IMR-90 (cell line): ENCODE data around the gene CC2D2A. TPM values are rescaled to one million over a fixed set of nuclear protein-coding genes. Genes with fewer than 3 reads are reported as not detected.

ENCODE experiments used
- ATAC-seq: fragments of 200-7000 bp; cut with Tn5 transposase; 2 replicates; pipeline ENCODE4 v1.9.1; 2020; ENCODE audit warnings: low read depth, mild to moderate bottlenecking, moderate library complexity
- BruUV-seq: library from RNA; stranded (reverse); fragments of 400-500 nt; replicated peaks from 2 replicates; lab custom pipeline; 2021; lab: Mats Ljungman, UMichigan
- CTCF ChIA-PET: fragments of 300-600 bp; formaldehyde crosslinking; extraction: SDS; loops from one replicate; lab custom pipeline; 2021; ENCODE audit warnings: antibody characterized with exemption; lab: Yijun Ruan, JAX
- POLR2A ChIA-PET: fragments of 300-600 bp; sonication (Branson Sonifier 250); formaldehyde crosslinking; loops from one replicate; lab custom pipeline; 2022; ENCODE audit warnings: antibody characterized with exemption; ENCODE audit not compliant: unreplicated experiment; lab: Charles Lee
- DNase-seq: peaks from one replicate; pipeline ENCODE4 v3.0.0; 2013
- H2AFZ ChIP-seq: replicated peaks from 2 replicates; pipeline ENCODE3; 2013; ENCODE audit warnings: low read length, mild to moderate bottlenecking; ENCODE audit not compliant: poor library complexity
- H2AK5ac ChIP-seq: 2 replicates; pipeline ENCODE4 v1.6.1; 2013; ENCODE audit warnings: low read depth, low read length, inconsistent platforms
- H2AK9ac ChIP-seq: replicated peaks from 2 replicates; pipeline ENCODE3; 2013; ENCODE audit warnings: mild to moderate bottlenecking, low read depth, low read length, moderate library complexity; ENCODE audit not compliant: poor library complexity
- H2BK120ac ChIP-seq: 2 replicates; pipeline ENCODE4 v1.6.1; 2013; ENCODE audit warnings: low read depth, low read length, inconsistent platforms
- H2BK15ac ChIP-seq: 3 replicates; pipeline ENCODE4 v1.6.1; 2013; ENCODE audit warnings: low read depth, low read length, inconsistent platforms
- H2BK20ac ChIP-seq: 2 replicates; pipeline ENCODE4 v1.6.1; 2013; ENCODE audit warnings: low read depth, mild to moderate bottlenecking, inconsistent platforms, low read length, moderate library complexity
- H2BK5ac ChIP-seq: 2 replicates; pipeline ENCODE4 v1.6.1; 2013; ENCODE audit warnings: mild to moderate bottlenecking, low read depth, low read length, inconsistent platforms; ENCODE audit not compliant: poor library complexity, severe bottlenecking
- H3K14ac ChIP-seq: replicated peaks from 2 replicates; pipeline ENCODE4 v1.6.1; 2013; ENCODE audit warnings: low read depth, low read length, inconsistent platforms
- H3K18ac ChIP-seq: 2 replicates; pipeline ENCODE4 v1.6.1; 2013; ENCODE audit warnings: low read depth, low read length, control low read depth
- H3K23ac ChIP-seq: 2 replicates; pipeline ENCODE4 v1.6.1; 2013; ENCODE audit warnings: low read depth, low read length, inconsistent platforms
- H3K27ac ChIP-seq: 2 replicates; pipeline ENCODE4 v1.5.1; 2013; ENCODE audit warnings: mild to moderate bottlenecking, control low read depth, low read length; ENCODE audit not compliant: insufficient read depth
- H3K27me3 ChIP-seq: 2 replicates; pipeline ENCODE4 v1.6.1; 2013; ENCODE audit warnings: low read length; ENCODE audit not compliant: control insufficient read depth, insufficient read depth
- H3K36me3 ChIP-seq: 2 replicates; pipeline ENCODE4 v1.6.1; 2013; ENCODE audit warnings: low read length, mixed read lengths; ENCODE audit not compliant: control insufficient read depth, insufficient read depth
- H3K4ac ChIP-seq: 2 replicates; pipeline ENCODE4 v1.6.1; 2013; ENCODE audit warnings: low read depth, low read length, inconsistent platforms
- H3K4me1 ChIP-seq: 2 replicates; pipeline ENCODE4 v1.6.1; 2013; ENCODE audit warnings: low read length, mixed read lengths; ENCODE audit not compliant: control insufficient read depth, insufficient read depth
- H3K4me2 ChIP-seq: 2 replicates; pipeline ENCODE4 v1.6.1; 2013; ENCODE audit warnings: low read depth, mild to moderate bottlenecking, control low read depth, low read length, moderate library complexity
- H3K4me3 ChIP-seq: 2 replicates; pipeline ENCODE4 v1.5.1; 2013; ENCODE audit warnings: low read depth, mild to moderate bottlenecking, control low read depth, low read length, moderate library complexity; ENCODE audit not compliant: insufficient read depth
- H3K56ac ChIP-seq: 2 replicates; pipeline ENCODE4 v1.6.1; 2013; ENCODE audit warnings: low read length, inconsistent platforms; ENCODE audit not compliant: insufficient read depth; ENCODE audit errors: extremely low read depth
- H3K79me1 ChIP-seq, 2 experiments: 2 replicates each; pipeline ENCODE4 v1.6.1; 2013; ENCODE audit warnings: low read length in 2 of 2, inconsistent platforms in 1 of 2, low read depth in 1 of 2
- H3K9ac ChIP-seq: 2 replicates; pipeline ENCODE4 v1.6.1; 2013; ENCODE audit warnings: low read depth, low read length, control low read depth
- H3K9me1 ChIP-seq: 2 replicates; pipeline ENCODE4 v1.6.1; 2013; ENCODE audit warnings: low read length, inconsistent platforms; ENCODE audit not compliant: insufficient read depth
- H3K9me3 ChIP-seq: 2 replicates; pipeline ENCODE4 v1.6.1; 2013; ENCODE audit warnings: low read length; ENCODE audit not compliant: control insufficient read depth, insufficient read depth
- H4K20me1 ChIP-seq: 2 replicates; pipeline ENCODE4 v1.6.1; 2013; ENCODE audit warnings: low read length, inconsistent platforms; ENCODE audit not compliant: insufficient read depth
- H4K5ac ChIP-seq: 2 replicates; pipeline ENCODE4 v1.6.1; 2013; ENCODE audit warnings: mild to moderate bottlenecking, low read depth, low read length, control low read depth
- H4K8ac ChIP-seq, 2 experiments: 2 replicates each; pipeline ENCODE4 v1.6.1; 2013; ENCODE audit warnings: low read depth in 2 of 2, low read length in 2 of 2, control low read depth in 1 of 2, inconsistent platforms in 1 of 2
- H4K91ac ChIP-seq: 2 replicates; pipeline ENCODE4 v1.6.1; 2013; ENCODE audit warnings: low read depth, low read length, inconsistent platforms; ENCODE audit not compliant: insufficient read depth
- CEBPB ChIP-seq: IDR thresholded peaks from 2 replicates; pipeline ENCODE4 v1.6.1; 2012; ENCODE audit warnings: low read depth, low read length, improper control_type of control experiment
- CTCF ChIP-seq: conservative IDR thresholded peaks from 2 replicates; pipeline ENCODE4 v1.5.1; 2012; ENCODE audit warnings: mild to moderate bottlenecking, low read depth, low read length, improper control_type of control experiment
- MAFK ChIP-seq: IDR thresholded peaks from 2 replicates; pipeline ENCODE4 v1.6.1; 2012; ENCODE audit warnings: low read depth, low read length, improper control_type of control experiment
- MAZ ChIP-seq: IDR thresholded peaks from 2 replicates; pipeline ENCODE4 v1.6.1; 2012; ENCODE audit warnings: low read depth, mild to moderate bottlenecking, low read length, improper control_type of control experiment, moderate library complexity, borderline replicate concordance
- NFE2L2 ChIP-seq: fragments of 150-350 bp; IDR thresholded peaks from 2 replicates; pipeline ENCODE4 v1.6.1; 2016; ENCODE audit warnings: low read depth, mild to moderate bottlenecking, low read length
- POLR2A ChIP-seq: IDR thresholded peaks from 2 replicates; pipeline ENCODE4 v1.6.1; 2012; ENCODE audit warnings: mild to moderate bottlenecking, low read depth, low read length
- USF2 ChIP-seq: fragments of 150-350 bp; IDR thresholded peaks from 2 replicates; pipeline ENCODE4 v1.6.1; 2017; ENCODE audit warnings: mild to moderate bottlenecking, antibody characterized with exemption, low read length, low read depth
- WGBS, 2 experiments: methylation state at CpG; one replicate each; pipeline versions ENCODE4 v1.1.5 to v1.1.7; 2013; ENCODE audit warnings: missing lambda C conversion rate in 2 of 2; ENCODE audit not compliant: insufficient read length in 1 of 2; ENCODE audit errors: extremely low coverage in 2 of 2; 5-methylcytosine and 5-hydroxymethylcytosine counted together
- dilution Hi-C: fragments of 300-500 bp; cut with HindIII; formaldehyde crosslinking; loops from one replicate; pipeline ENCODE4 v1.14.3; 2018; ENCODE audit warnings: low sequenced_read_pairs; ENCODE audit not compliant: unreplicated experiment
- in situ Hi-C: fragments of 300-500 bp; cut with MboI; formaldehyde crosslinking; loops from 3 replicates; pipeline ENCODE4 v1.14.3; 2019; ENCODE audit warnings: low sequenced_read_pairs, inconsistent platforms, mixed read lengths
- intact Hi-C: fragments of 100-400 bp; cut with micrococcal nuclease; formaldehyde crosslinking; loops from 2 replicates; pipeline ENCODE4 v1.10.0; 2022
- polyA plus RNA-seq, 3 experiments: library from polyadenylated mRNA; depleted of rRNA; stranded (reverse); fragments of >200 nt; gene quantifications; 2 replicates each; pipeline ENCODE4 v1.2.3, GENCODE V29; 2012; ENCODE audit warnings: low replicate concordance in 1 of 3
- total RNA-seq: library from RNA; depleted of rRNA; stranded (reverse); fragments of >200 nt; gene quantifications from 2 replicates; pipeline ENCODE4 v1.2.3, GENCODE V29; 2012

The CC2D2A gene
- total and polyA plus RNA-seq, 2 of the 4 experiments (the other 2 are of a cell fraction): 20.8 to 26.3 TPM

- H2BK120ac ChIP-seq: no peak overlapping the region
- H3K27ac ChIP-seq: no peak overlapping the region
- ChIA-PET CTCF (interaction anchor here (0.7 to 1.2 kb wide), 2 partner anchors 8 to 835 kb away, joined by 3 to 4 read pairs; no protein-coding TSS in a partner anchor), POLR2A (no interaction called here)
- H3K18ac ChIP-seq: no peak overlapping the region
- H3K79me1 ChIP-seq: no peaks in the 10 kb centered on the region
- no TSS peak for BruUV-seq
- H3K14ac ChIP-seq: no peak overlapping the region
- H3K4me1 ChIP-seq: peaks cover 3% of the 10 kb centered on the region; the same call in 1 of the 2 replicates
- no peak overlapping the region for H2BK5ac ChIP-seq
- no peak overlapping the region for H3K56ac ChIP-seq
- no peak overlapping the region for H3K9ac ChIP-seq
- no CpG with 5 or more reads among the region's 1 CpG for WGBS, 2 experiments
- H3K36me3 ChIP-seq: no peaks in the 10 kb centered on the region
- no peak overlapping the region for H2BK20ac ChIP-seq
- no peaks in the 10 kb centered on the region for H3K27me3 ChIP-seq
- no peak overlapping the region for H3K4me3 ChIP-seq
- no peak overlapping the region for H3K23ac ChIP-seq
- dilution Hi-C loops: no loop called here
- no peaks in the 10 kb centered on the region for H3K9me3 ChIP-seq
- no peak overlapping the region for H3K4me2 ChIP-seq
- no peak overlapping the region for H4K8ac ChIP-seq
- DNase-seq (no peak), ATAC-seq (no peak)
- TF ChIP-seq MAZ (no peak), CEBPB (no peak), NFE2L2 (no peak), POLR2A (no peak), USF2 (no peak), MAFK (no peak), CTCF (no peak)
- no peak overlapping the region for H2AK9ac ChIP-seq
- no peak overlapping the region for H2AK5ac ChIP-seq
- H4K91ac ChIP-seq: no peak overlapping the region
- no peak overlapping the region for H2BK15ac ChIP-seq
- H4K20me1 ChIP-seq: no peaks in the 10 kb centered on the region
- no peak overlapping the region for H2AFZ ChIP-seq
- in situ Hi-C loops: no loop called here
- no peaks in the 10 kb centered on the region for H3K9me1 ChIP-seq
- intact Hi-C loops: no loop called here
- H3K4ac ChIP-seq: no peak overlapping the region
- no peak overlapping the region for H4K5ac ChIP-seq
Observed at GRCh38 chr4:15428611-15429010, 41.1 kb upstream of the CC2D2A start.
